H1 (cell line): ENCODE measurements around the gene POLR2M. TPM values are rescaled to one million over a fixed set of nuclear protein-coding genes. Genes with fewer than 3 reads are reported as not detected.

Experiments
- CTCF ChIA-PET: fragments of 300-600 bp; sonication (Branson Sonifier 250); formaldehyde crosslinking; loops from one replicate; lab custom pipeline; 2021; ENCODE audit not compliant: partially characterized antibody; lab: Charles Lee
- POLR2A ChIA-PET: fragments of 300-600 bp; sonication (Branson Sonifier 250); formaldehyde crosslinking; loops from one replicate; lab custom pipeline; 2021; ENCODE audit warnings: inconsistent platforms; ENCODE audit not compliant: partially characterized antibody; lab: Charles Lee
- DNase-seq, 2 experiments: peaks; one replicate each; pipeline versions ENCODE4 v3.0.0 to v3.0.0-alpha.2; 2010 to 2022; ENCODE audit warnings: low spot score in 2 of 2, low read depth in 1 of 2, mixed read lengths in 1 of 2
- FAIRE-seq: peaks from 2 replicates; lab custom pipeline; 2011; peaks lifted over from hg19 to GRCh38; lab: Jason Lieb, UNC
- H2AFZ ChIP-seq: 2 replicates; pipeline ENCODE4 v1.8.1; 2012; ENCODE audit warnings: low read length, inconsistent platforms
- H2AK5ac ChIP-seq: 2 replicates; pipeline ENCODE4 v1.6.1; 2013; ENCODE audit warnings: low read depth, low read length
- H2BK120ac ChIP-seq: replicated peaks from 2 replicates; pipeline ENCODE3; 2013; ENCODE audit warnings: low read depth, low read length, inconsistent platforms
- H2BK12ac ChIP-seq: 2 replicates; pipeline ENCODE4 v1.6.1; 2013; ENCODE audit warnings: low read depth, low read length
- H2BK15ac ChIP-seq: 2 replicates; pipeline ENCODE4 v1.6.1; 2013; ENCODE audit warnings: low read length
- H2BK20ac ChIP-seq: 2 replicates; pipeline ENCODE4 v1.6.1; 2013; ENCODE audit warnings: low read length
- H2BK5ac ChIP-seq: 2 replicates; pipeline ENCODE4 v1.6.1; 2013; ENCODE audit warnings: low read depth, low read length
- H3K14ac ChIP-seq: 2 replicates; pipeline ENCODE4 v1.6.1; 2013; ENCODE audit warnings: inconsistent platforms; ENCODE audit not compliant: insufficient read length
- H3K18ac ChIP-seq: 2 replicates; pipeline ENCODE4 v1.6.1; 2013; ENCODE audit warnings: low read length; ENCODE audit errors: extremely low read depth
- H3K23ac ChIP-seq: 2 replicates; pipeline ENCODE4 v1.6.1; 2013; ENCODE audit warnings: inconsistent platforms; ENCODE audit not compliant: insufficient read length
- H3K23me2 ChIP-seq: 2 replicates; pipeline ENCODE4 v1.6.1; 2013; ENCODE audit warnings: low read depth, low read length
- H3K27ac ChIP-seq: 2 replicates; pipeline ENCODE4 v1.6.1; 2011; ENCODE audit warnings: low read depth, low read length, inconsistent platforms
- H3K27me3 ChIP-seq, 4 experiments: replicated peaks in 1 of 4; 1 replicate in 1 of 4; 2 replicates in 3 of 4; pipeline versions ENCODE4 v1.6.1 to v1.8.1; 2011 to 2013; ENCODE audit warnings: low read length in 3 of 4, mild to moderate bottlenecking in 3 of 4, inconsistent platforms in 2 of 4, mixed read lengths in 2 of 4, moderate library complexity in 1 of 4; ENCODE audit not compliant: control insufficient read depth in 3 of 4, insufficient read depth in 3 of 4; ENCODE audit errors: extremely low read depth in 1 of 4
- H3K36me3 ChIP-seq, 4 experiments: 2 replicates each; pipeline versions ENCODE4 v1.6.1 to v1.8.1; 2011 to 2013; ENCODE audit warnings: mild to moderate bottlenecking in 4 of 4, low read length in 3 of 4, moderate library complexity in 2 of 4, control low read depth in 1 of 4, inconsistent platforms in 1 of 4; ENCODE audit not compliant: insufficient read depth in 4 of 4, control insufficient read depth in 2 of 4
- H3K4ac ChIP-seq: replicated peaks from 2 replicates; pipeline ENCODE3; 2013; ENCODE audit warnings: low read length, low read depth, mixed read lengths, inconsistent platforms; ENCODE audit not compliant: insufficient read length
- H3K4me1 ChIP-seq, 4 experiments: replicated peaks in 1 of 4; 1 replicate in 1 of 4; 2 replicates in 3 of 4; pipeline versions ENCODE4 v1.6.1 to v1.8.1; 2011 to 2013; ENCODE audit warnings: low read length in 3 of 4, inconsistent platforms in 2 of 4, mixed read lengths in 1 of 4; ENCODE audit not compliant: insufficient read depth in 4 of 4, control insufficient read depth in 3 of 4
- H3K4me2 ChIP-seq, 2 experiments: 2 replicates each; pipeline versions ENCODE4 v1.6.1 to v1.8.1; 2011 to 2013; ENCODE audit warnings: low read depth in 2 of 2, low read length in 2 of 2, control low read depth in 1 of 2, inconsistent platforms in 1 of 2, mild to moderate bottlenecking in 1 of 2; ENCODE audit not compliant: insufficient read depth in 1 of 2
- H3K4me3 ChIP-seq, 4 experiments: fragments of 200-600, 300-600 bp in 1 of 4; sonication (generic), shearing (Covaris generic), sonication (Bioruptor Twin) in 1 of 4; 2 replicates each; pipeline versions ENCODE4 v1.5.1 to v1.8.1; 2011 to 2016; ENCODE audit warnings: low read length in 4 of 4, low read depth in 3 of 4, control low read depth in 2 of 4, inconsistent platforms in 2 of 4, mild to moderate bottlenecking in 2 of 4, mixed read lengths in 1 of 4, moderate library complexity in 1 of 4; ENCODE audit not compliant: insufficient read depth in 2 of 4; ENCODE audit errors: extremely low read depth in 1 of 4
- H3K56ac ChIP-seq: replicated peaks from 2 replicates; pipeline ENCODE3; 2013; ENCODE audit warnings: low read depth, mild to moderate bottlenecking, mixed read lengths, low read length, inconsistent platforms; ENCODE audit not compliant: insufficient read length
- H3K79me1 ChIP-seq: 2 replicates; pipeline ENCODE4 v1.6.1; 2013; ENCODE audit warnings: low read depth, low read length, control low read depth
- H3K79me2 ChIP-seq, 2 experiments: 2 replicates each; pipeline versions ENCODE4 v1.6.1 to v1.8.1; 2012 to 2013; ENCODE audit warnings: low read length in 2 of 2, mild to moderate bottlenecking in 2 of 2, inconsistent platforms in 1 of 2; ENCODE audit not compliant: insufficient read depth in 2 of 2, control insufficient read depth in 1 of 2
- H3K9ac ChIP-seq, 4 experiments: replicated peaks in 1 of 4; 1 replicate in 1 of 4; 2 replicates in 3 of 4; pipeline versions ENCODE4 v1.6.1 to v1.8.1; 2011 to 2013; ENCODE audit warnings: low read depth in 3 of 4, low read length in 3 of 4, control low read depth in 2 of 4, mild to moderate bottlenecking in 2 of 4, moderate library complexity in 2 of 4, inconsistent platforms in 1 of 4; ENCODE audit errors: extremely low read depth in 1 of 4
- H3K9me3 ChIP-seq, 2 experiments: 2 replicates each; pipeline versions ENCODE4 v1.6.1 to v1.8.1; 2012 to 2013; ENCODE audit warnings: mild to moderate bottlenecking in 2 of 2, moderate library complexity in 2 of 2, control low read depth in 1 of 2, inconsistent platforms in 1 of 2, low read depth in 1 of 2, low read length in 1 of 2, mixed read lengths in 1 of 2; ENCODE audit not compliant: insufficient read depth in 2 of 2
- H4K20me1 ChIP-seq, 2 experiments: replicated peaks in 1 of 2; 2 replicates each; pipeline versions ENCODE3 to v1.8.1; 2011 to 2013; ENCODE audit warnings: inconsistent platforms in 2 of 2, low read length in 2 of 2, mild to moderate bottlenecking in 1 of 2; ENCODE audit not compliant: insufficient read depth in 2 of 2, control insufficient read depth in 1 of 2
- H4K5ac ChIP-seq: 2 replicates; pipeline ENCODE4 v1.6.1; 2013; ENCODE audit warnings: low read length, low read depth, mixed read lengths, inconsistent platforms; ENCODE audit not compliant: insufficient read length
- H4K8ac ChIP-seq: 2 replicates; pipeline ENCODE4 v1.8.0; 2013; ENCODE audit warnings: mild to moderate bottlenecking, moderate library complexity, low read length, inconsistent platforms; ENCODE audit not compliant: insufficient read depth; ENCODE audit errors: extremely low read depth
- H4K91ac ChIP-seq: replicated peaks from 2 replicates; pipeline ENCODE3; 2013; ENCODE audit warnings: low read length, mixed read lengths, inconsistent platforms; ENCODE audit not compliant: insufficient read length
- CREB1 ChIP-seq: IDR thresholded peaks from 2 replicates; pipeline ENCODE4 v1.6.1; 2012; ENCODE audit warnings: inconsistent platforms
- NANOG ChIP-seq: IDR thresholded peaks from 2 replicates; pipeline ENCODE4 v1.6.1; 2011; ENCODE audit warnings: low read length, low read depth, mild to moderate bottlenecking, inconsistent platforms; ENCODE audit not compliant: insufficient read depth, poor library complexity, severe bottlenecking
- WGBS, 2 experiments: shearing (Covaris generic) in 1 of 2; methylation state at CpG; one replicate each; pipeline versions ENCODE4 v1.1.6 to v1.1.7; 2013 to 2015; ENCODE audit warnings: low lambda C conversion rate in 2 of 2, mixed read lengths in 2 of 2, inconsistent platforms in 1 of 2, low coverage in 1 of 2, missing lambda C conversion rate in 1 of 2; ENCODE audit not compliant: insufficient replicate concordance in 2 of 2, insufficient coverage in 1 of 2, insufficient read length in 1 of 2; ENCODE audit errors: extremely low coverage in 1 of 2, missing lambda C conversion rate in 1 of 2; 5-methylcytosine and 5-hydroxymethylcytosine counted together
- polyA plus RNA-seq, 7 experiments: library from polyadenylated mRNA; depleted of rRNA in 3 of 7; stranded (reverse) in 5 of 7; unstranded in 2 of 7; fragments of >200 nt in 5 of 7; fragments of 200-250 nt in 2 of 7; gene quantifications; 1 replicate in 5 of 7; 2 replicates in 1 of 7; 4 replicates in 1 of 7; pipeline versions ENCODE4 v1.2.1 to v1.2.3, GENCODE V29; 2011 to 2013; ENCODE audit warnings: missing spikeins in 2 of 7, mixed read lengths in 2 of 7
- total RNA-seq: library from RNA; stranded (reverse); fragmentation: NEBNext Ultra II Directional; extraction: Animal tissue kit (Norgen Biotek cat#: 25700); gene quantifications from 2 replicates; pipeline ENCODE4 v1.2.1, GENCODE V29; 2021

The POLR2M gene
- total and polyA plus RNA-seq, 2 of the 8 experiments (the other 6 are each of a cell fraction or from before 2014, with no cell fraction given) = 32.7 to 55.1 TPM

GRCh38 chr15:57758560-57758959 is 52.0 kb downstream of the POLR2M start:
- Histone ChIP-seq H3K27me3 (no peaks in the 10 kb centered on the region), H3K9ac (no peak overlapping the region), H3K27ac (no peak overlapping the region), H3K36me3 (no peaks in the 10 kb centered on the region), H3K14ac (no peak overlapping the region), H3K4me1 (no peaks in the 10 kb centered on the region), H3K4ac (no peak overlapping the region), H2BK12ac (no peak overlapping the region), H3K9me3 (no peaks in the 10 kb centered on the region), H3K79me1 (no peaks in the 10 kb centered on the region), H3K18ac (no peak overlapping the region), H4K20me1 (no peaks in the 10 kb centered on the region), H2AFZ (no peak overlapping the region), H2BK15ac (no peak overlapping the region), H3K4me2 (no peak overlapping the region), H3K23me2 (no peaks in the 10 kb centered on the region), H4K91ac (no peak overlapping the region), H3K4me3 (no peak overlapping the region), H2BK20ac (no peak overlapping the region), H3K79me2 (no peaks in the 10 kb centered on the region), H3K56ac (no peak overlapping the region), H2BK120ac (no peak overlapping the region), H3K23ac (no peak overlapping the region), H2BK5ac (no peak overlapping the region), H4K5ac (no peak overlapping the region), H2AK5ac (no peak overlapping the region), H4K8ac (no peak overlapping the region)
- DNase-seq (no peak), FAIRE-seq (no peak)
- ChIA-PET CTCF (interaction anchor here (0.7 to 1.5 kb wide), 7 partner anchors 94 to 319 kb away, joined by 3 to 5 read pairs (median 3); no protein-coding TSS in a partner anchor), POLR2A (interaction anchor here (1.1 kb wide), 1 partner anchor 13 kb away, joined by 3 read pairs; no protein-coding TSS in a partner anchor)
- WGBS, 2 experiments = 85% methylated on average over 3 of the region's 3 CpGs; no CpG with 5 or more reads in 1 of the 2 experiments
- TF ChIP-seq CREB1 (no peak), NANOG (no peak)
